Limb (tissue), 2 donors: Measurements from ENCODE around the gene PIRT.

Experiments used
- DNase-seq, 2 donors: peaks; one replicate each; pipeline ENCODE4 v3.0.0-alpha.2; 2016; ENCODE audit errors: extremely low spot score in 2 of 2

The PIRT gene

DNA sequence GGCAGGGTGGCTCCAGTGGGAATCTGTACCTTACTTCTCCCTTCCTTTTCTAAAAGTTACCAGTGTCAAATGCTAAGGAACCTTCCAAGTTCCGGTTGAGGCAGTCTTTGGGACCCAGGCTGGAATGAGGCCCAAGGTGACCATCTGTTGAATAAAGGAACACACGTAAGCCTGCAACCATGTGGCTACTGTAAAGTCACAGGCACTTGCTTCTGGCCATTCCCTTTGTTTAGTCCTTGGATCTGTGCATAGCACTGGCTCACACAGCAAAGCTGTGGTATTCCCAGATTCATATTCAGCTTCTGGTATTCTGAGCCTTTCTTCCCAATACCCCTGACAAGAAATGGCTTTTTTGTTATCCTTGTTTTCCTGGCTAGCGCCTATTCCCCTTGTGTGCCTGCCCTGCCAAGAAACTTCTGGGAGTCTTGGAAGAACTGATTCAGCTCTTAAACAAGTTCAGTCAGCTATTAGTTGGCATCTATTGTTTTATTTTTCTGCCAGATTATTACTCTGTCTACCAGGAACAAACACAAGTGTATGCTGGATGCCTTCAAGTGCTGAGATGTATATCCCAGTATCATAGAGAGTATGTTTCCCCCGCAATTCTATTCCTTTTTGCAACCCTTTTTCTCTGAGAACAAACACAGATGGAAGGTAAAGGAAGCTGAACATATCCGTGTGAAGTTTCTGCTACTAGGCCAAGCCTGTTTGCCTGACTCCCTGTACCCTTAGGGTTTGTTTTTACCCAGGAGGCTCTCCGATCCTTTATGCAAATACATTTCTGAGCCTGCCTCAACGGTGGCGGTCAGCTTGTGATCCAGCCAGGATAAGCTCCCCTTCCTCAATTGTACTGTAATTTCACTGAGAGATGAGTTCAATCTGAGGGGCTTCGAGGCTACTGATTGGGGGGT lies 47.1 kb downstream of the PIRT start:
- peak in 1 of 2 donors; percentile 55 for DNase-seq

GRCh38 chr17:10789694-10790271 lies 48.1 kb downstream of the PIRT start:
- DNase-seq: no peak

DNA sequence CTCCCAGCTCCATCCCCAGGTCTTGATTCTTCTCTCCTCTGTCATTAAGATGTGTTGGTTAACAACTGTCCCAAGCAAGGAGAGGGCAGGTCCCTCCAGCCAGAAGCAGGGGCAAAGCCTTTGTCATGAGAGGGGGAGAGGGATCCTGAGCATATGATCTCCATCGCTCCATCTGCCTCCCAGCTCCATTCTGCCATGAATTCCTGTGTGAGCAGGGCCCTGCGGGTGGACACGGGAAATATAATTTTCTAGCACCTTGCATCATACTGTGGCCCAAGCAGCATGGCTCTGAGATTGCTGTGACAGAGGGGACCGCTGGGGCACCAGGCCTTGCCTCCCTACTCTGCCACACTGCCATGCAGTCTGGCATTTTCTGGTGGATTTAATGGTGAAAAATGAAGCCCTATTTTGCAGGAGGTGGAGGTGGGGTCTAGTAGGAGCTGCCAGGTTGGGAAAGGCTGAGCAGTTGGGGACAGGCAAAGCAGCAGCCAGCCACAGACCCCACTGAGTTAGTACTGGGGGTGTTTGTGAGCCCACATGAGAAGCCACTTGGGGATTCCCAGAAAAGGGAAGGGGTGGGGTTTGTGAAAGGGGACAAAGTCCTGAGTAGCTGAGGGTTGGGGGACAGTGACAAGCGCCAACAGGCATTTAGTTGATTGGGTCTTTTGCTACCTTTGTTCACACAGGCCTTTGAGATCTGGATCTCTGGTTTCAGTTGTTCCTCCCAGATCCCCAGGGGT lies 50.4 kb downstream of the PIRT start:
- DNase-seq: no peak

DNA sequence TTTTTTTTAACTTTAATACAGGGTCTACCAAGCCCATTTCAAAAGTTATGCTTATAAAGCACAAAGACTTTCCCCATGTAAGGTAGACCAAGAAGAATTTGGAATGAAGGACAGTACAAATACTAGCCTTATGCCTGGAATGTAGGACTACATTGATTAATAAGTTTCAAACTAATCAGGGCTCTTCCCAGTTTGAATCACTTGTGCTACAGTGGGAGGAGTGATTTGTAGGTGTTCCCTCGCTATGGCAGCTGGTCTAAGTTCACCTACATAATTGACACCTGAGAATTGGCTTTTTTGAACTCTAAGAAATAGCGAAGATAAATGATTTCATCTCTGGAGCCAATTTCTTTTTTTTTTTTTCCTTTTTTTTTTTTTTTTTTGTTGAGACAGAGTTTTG lies 52.6 kb downstream of the PIRT start:
- no peak for DNase-seq

- DNase-seq: no peak
Observed at GRCh38 chr17:10779609-10780008, 58.3 kb downstream of the PIRT start.

GRCh38 chr17:10777890-10778289 lies 60.0 kb downstream of the PIRT start:
- DNase-seq: no peak

GRCh38 chr17:10777131-10777807 lies 60.6 kb downstream of the PIRT start:
- DNase-seq: no peak

DNA sequence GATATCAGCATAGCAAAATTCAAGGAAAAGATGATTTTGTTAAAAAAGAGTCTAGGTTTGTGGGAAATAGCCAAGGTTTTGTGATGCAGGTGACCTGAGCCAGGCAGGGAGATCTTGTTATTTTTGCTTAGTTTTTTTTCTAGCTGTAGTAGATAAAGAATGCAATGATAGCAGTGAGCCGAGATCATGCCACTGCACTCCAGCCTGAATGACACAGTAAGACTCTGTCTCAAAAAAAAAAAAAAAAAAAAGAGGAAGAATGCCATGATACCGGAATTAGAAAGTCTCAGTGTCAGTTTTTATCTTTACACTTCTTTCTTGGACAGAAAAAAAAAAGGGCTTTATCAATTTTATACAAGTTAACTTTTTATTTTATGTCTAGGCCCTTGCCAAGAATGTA lies 61.5 kb downstream of the PIRT start:
- no peak for DNase-seq

- no peak for DNase-seq
Observed at GRCh38 chr17:10775740-10776356, 62.0 kb downstream of the PIRT start.

DNA sequence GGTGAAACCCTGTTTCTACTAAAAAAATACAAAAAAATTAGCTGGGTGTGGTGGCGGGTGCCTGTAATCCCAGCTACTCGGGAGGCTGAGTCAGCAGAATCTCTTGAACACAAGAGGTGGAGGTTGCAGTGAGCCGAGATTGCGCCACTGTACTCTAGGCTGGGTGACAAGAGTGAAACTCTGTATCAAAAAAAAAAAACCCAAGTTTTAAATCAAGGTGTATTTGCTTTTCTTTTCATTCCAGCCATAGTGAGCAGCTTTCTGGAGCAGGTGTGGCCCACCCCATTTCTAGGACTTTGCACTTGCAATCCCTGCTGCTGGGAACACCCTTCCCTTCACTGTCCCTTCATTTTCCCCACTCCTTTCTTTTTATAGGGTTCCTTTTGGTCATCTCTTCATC lies 62.8 kb downstream of the PIRT start:
- no peak for DNase-seq

DNA sequence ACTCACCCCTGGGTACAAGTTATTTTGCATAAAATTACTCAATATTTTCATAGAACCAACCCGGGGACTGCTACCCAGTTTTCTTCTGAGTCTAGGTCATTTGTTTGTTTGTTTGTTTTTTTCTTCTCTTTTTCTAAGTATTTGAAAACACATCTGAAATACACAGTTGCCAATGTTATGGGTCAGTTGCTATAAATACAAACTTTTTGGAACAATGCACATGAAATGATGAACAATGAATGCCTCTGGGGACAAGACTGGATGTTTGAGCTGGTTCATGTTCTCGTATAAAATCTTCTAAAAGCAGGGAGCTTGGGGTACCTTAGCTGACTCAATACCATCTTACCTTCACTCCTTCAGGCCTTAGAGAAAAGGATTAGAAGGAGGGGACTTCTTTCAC lies 64.5 kb downstream of the PIRT start:
- DNase-seq: peak in 1 of 2 donors; percentile 18
